MM.1S (cell line): ENCODE results near the gene PRPF19.
A peak's percentile ranks its signal among the peaks of the same experiment; 100 is the strongest.

Experiments
- DNase-seq: peaks from one replicate; pipeline ENCODE4 v3.0.0-alpha.2; 2015
- H2AFZ ChIP-seq: fragments of 300-600 bp; sonication (generic); 2 replicates; pipeline ENCODE4 v1.6.0; 2016; ENCODE audit warnings: antibody characterized with exemption, low read length
- H3F3A ChIP-seq: fragments of 300-600 bp; sonication (generic); 2 replicates; pipeline ENCODE4 v1.6.1; 2016; ENCODE audit warnings: mild to moderate bottlenecking, antibody characterized with exemption, low read length, moderate library complexity, mixed read lengths; ENCODE audit not compliant: insufficient read depth
- H3K27ac ChIP-seq: fragments of 300-600 bp; sonication (generic); 2 replicates; pipeline ENCODE4 v1.5.1; 2016; ENCODE audit warnings: mild to moderate bottlenecking, low read length
- H3K27me3 ChIP-seq: fragments of 300-600 bp; sonication (generic); replicated peaks from 2 replicates; pipeline ENCODE4 v1.6.0; 2016; ENCODE audit warnings: low read length; ENCODE audit not compliant: insufficient read depth
- H3K36me3 ChIP-seq: fragments of 300-600 bp; sonication (generic); replicated peaks from 2 replicates; pipeline ENCODE4 v1.6.1; 2016; ENCODE audit warnings: mild to moderate bottlenecking, low read length, mixed read lengths; ENCODE audit not compliant: insufficient read depth
- H3K4me1 ChIP-seq: fragments of 300-600 bp; sonication (generic); 2 replicates; pipeline ENCODE4 v1.6.1; 2016; ENCODE audit warnings: low read length, mixed read lengths
- H3K4me2 ChIP-seq: fragments of 300-600 bp; sonication (generic); 2 replicates; pipeline ENCODE4 v1.6.0; 2016; ENCODE audit warnings: low read depth, low read length
- H3K4me3 ChIP-seq: fragments of 300-600 bp; sonication (generic); 2 replicates; pipeline ENCODE4 v1.5.1; 2016; ENCODE audit warnings: low read length, mixed read lengths
- H3K79me2 ChIP-seq: fragments of 300-600 bp; sonication (generic); 2 replicates; pipeline ENCODE4 v1.6.1; 2016; ENCODE audit warnings: mixed run types, low read length, mixed read lengths
- H3K9ac ChIP-seq: fragments of 300-600 bp; sonication (generic); 2 replicates; pipeline ENCODE4 v1.6.1; 2016; ENCODE audit warnings: low read length, mixed read lengths
- H3K9me2 ChIP-seq: fragments of 300-600 bp; sonication (generic); replicated peaks from 2 replicates; pipeline ENCODE4 v1.6.1; 2016; ENCODE audit warnings: mild to moderate bottlenecking, low read length, mixed read lengths; ENCODE audit not compliant: insufficient read depth
- H3K9me3 ChIP-seq: fragments of 300-600 bp; sonication (generic); replicated peaks from 2 replicates; pipeline ENCODE4 v1.6.1; 2016; ENCODE audit warnings: mild to moderate bottlenecking, low read length, mixed read lengths; ENCODE audit not compliant: insufficient read depth
- H4K20me1 ChIP-seq: fragments of 300-600 bp; sonication (generic); 2 replicates; pipeline ENCODE4 v1.6.1; 2016; ENCODE audit warnings: mild to moderate bottlenecking, low read length, moderate library complexity, mixed read lengths; ENCODE audit not compliant: insufficient read depth
- EZH2 ChIP-seq: fragments of 300-600 bp; sonication (generic); optimal IDR thresholded peaks from 2 replicates; pipeline ENCODE3; 2017; ENCODE audit warnings: low read depth, mild to moderate bottlenecking, antibody characterized with exemption, low read length, mixed read lengths
- EZH2phosphoT487 ChIP-seq: fragments of 300-600 bp; sonication (generic); IDR thresholded peaks from 2 replicates; pipeline ENCODE4 v1.6.1; 2018; ENCODE audit warnings: antibody characterized with exemption, low read length
- TF ChIP-seq, protein P1 (sequence below): fragments of 300-600 bp; sonication (generic); IDR thresholded peaks from 2 replicates; pipeline ENCODE4 v1.5.1; 2016; ENCODE audit warnings: antibody characterized with exemption, low read length, mixed read lengths

The PRPF19 gene

GRCh38 chr11:60912851-60913528 is 6.6 kb upstream of the PRPF19 start:
- Histone ChIP-seq H3K27me3 (no peaks in the 10 kb centered on the region), H3F3A (peaks cover 40% of the 10 kb centered on the region), H3K9me3 (no peaks in the 10 kb centered on the region), H3K4me2 (peak overlapping the region; percentile 99), H3K9ac (peak overlapping the region; percentile 97; the same call in 1 of the 2 replicates), H3K27ac (peak overlapping the region; percentile 86; the same call in 1 of the 2 replicates), H4K20me1 (peaks cover 18% of the 10 kb centered on the region), H3K9me2 (no peaks in the 10 kb centered on the region), H3K4me3 (peak overlapping the region; percentile 84), H3K36me3 (no peaks in the 10 kb centered on the region), H2AFZ (peak overlapping the region; percentile 88), H3K4me1 (peaks cover 61% of the 10 kb centered on the region), H3K79me2 (peaks cover 40% of the 10 kb centered on the region)
- TF ChIP-seq EZH2phosphoT487, result no peak
- TF ChIP-seq, protein P1, sequence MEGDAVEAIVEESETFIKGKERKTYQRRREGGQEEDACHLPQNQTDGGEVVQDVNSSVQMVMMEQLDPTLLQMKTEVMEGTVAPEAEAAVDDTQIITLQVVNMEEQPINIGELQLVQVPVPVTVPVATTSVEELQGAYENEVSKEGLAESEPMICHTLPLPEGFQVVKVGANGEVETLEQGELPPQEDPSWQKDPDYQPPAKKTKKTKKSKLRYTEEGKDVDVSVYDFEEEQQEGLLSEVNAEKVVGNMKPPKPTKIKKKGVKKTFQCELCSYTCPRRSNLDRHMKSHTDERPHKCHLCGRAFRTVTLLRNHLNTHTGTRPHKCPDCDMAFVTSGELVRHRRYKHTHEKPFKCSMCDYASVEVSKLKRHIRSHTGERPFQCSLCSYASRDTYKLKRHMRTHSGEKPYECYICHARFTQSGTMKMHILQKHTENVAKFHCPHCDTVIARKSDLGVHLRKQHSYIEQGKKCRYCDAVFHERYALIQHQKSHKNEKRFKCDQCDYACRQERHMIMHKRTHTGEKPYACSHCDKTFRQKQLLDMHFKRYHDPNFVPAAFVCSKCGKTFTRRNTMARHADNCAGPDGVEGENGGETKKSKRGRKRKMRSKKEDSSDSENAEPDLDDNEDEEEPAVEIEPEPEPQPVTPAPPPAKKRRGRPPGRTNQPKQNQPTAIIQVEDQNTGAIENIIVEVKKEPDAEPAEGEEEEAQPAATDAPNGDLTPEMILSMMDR, result no peak
- TF ChIP-seq EZH2, result no peak
- DNase-seq, result no peak

DNA sequence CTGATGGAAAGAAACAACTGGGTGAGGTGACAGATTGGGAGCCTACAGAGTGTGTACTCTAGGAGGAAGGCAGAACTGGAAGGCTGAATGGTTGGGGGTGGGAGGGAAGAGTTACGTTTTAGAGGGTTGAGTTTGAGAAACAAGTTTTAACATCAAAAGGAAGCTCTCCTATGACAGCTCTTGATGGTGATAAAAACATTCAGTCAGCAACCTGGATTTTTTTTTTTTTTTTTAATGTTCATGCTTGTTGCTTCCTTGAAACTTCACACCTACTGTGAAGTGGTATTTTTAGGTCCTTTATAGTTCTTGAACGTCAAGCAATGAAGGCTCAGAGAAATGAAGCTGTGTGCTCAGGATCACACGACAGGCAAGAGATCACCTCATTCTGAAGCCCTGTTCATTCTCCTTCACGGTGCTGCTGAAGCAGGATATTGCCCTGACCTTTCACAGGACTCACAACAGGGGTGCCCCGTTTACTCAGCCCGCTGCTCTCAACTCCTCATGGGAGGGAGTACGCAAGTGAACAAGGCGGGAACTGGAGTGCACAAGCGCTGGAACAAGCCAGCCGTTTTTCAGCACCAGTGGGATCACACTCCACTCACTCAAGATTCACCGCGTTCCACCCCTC is 6.0 kb upstream of the PRPF19 start:
- Histone ChIP-seq H3F3A (peaks cover 40% of the 10 kb centered on the region), H3K4me1 (peaks cover 64% of the 10 kb centered on the region), H4K20me1 (peaks cover 16% of the 10 kb centered on the region), H3K9me2 (no peaks in the 10 kb centered on the region), H3K27me3 (no peaks in the 10 kb centered on the region), H3K4me2 (no peak overlapping the region), H3K9ac (no peak overlapping the region), H3K27ac (no peak overlapping the region), H3K36me3 (no peaks in the 10 kb centered on the region), H3K9me3 (no peaks in the 10 kb centered on the region), H2AFZ (no peak overlapping the region), H3K4me3 (no peak overlapping the region), H3K79me2 (peaks cover 34% of the 10 kb centered on the region)
- TF ChIP-seq, protein P1, result no peak
- TF ChIP-seq EZH2phosphoT487 (no peak), EZH2 (no peak)
- DNase-seq, result no peak

DNA sequence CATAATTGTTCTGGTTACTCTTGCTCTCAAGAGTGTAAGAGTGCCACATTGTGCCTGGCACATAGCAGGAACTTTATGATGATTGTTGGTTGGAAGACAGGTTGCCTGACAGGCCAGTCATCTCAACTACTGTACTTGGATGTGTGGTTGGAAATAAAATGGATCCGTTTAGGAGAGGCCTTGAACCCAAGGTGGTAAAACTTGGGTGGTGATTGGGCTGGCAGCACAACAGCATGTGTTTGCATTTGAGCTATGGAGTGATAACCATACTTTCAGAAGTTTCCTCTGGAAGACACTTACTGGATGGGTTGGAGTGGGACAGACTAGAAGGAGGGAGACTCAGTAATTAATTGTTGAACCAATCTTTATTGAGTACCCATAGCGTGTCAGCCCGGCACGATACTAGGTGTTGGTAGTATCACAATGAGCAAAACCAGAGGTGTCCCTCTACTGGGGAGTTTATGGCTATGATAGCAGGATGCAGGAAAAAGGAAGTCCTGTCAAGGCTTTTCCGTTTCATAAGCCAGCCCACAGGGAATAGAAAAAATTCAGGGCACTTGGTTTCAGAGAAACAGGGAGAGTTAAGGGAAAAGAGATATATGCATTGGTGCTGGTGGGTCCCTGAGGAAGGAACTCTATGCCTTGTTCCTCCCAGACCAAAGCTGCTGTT is 4.5 kb upstream of the PRPF19 start:
- Histone ChIP-seq H3K36me3 (no peaks in the 10 kb centered on the region), H3K27ac (peak overlapping the region; percentile 81), H3K4me2 (peak overlapping the region; percentile 38), H3K4me3 (no peak overlapping the region), H2AFZ (no peak overlapping the region), H3K9ac (0 out of 2 replicates have a peak overlapping the region, but pooled peaks have one; percentile 4), H4K20me1 (0 out of 2 replicates have a peak, but pooled peaks cover 1% of the 10 kb centered on the region), H3K4me1 (peaks cover 56% of the 10 kb centered on the region), H3K27me3 (no peaks in the 10 kb centered on the region), H3F3A (peaks cover 51% of the 10 kb centered on the region), H3K79me2 (peaks cover 23% of the 10 kb centered on the region), H3K9me3 (no peaks in the 10 kb centered on the region), H3K9me2 (no peaks in the 10 kb centered on the region)
- no peak for TF ChIP-seq EZH2phosphoT487
- TF ChIP-seq, protein P1, result peak; percentile 8; the same call in 1 of the 2 replicates
- TF ChIP-seq EZH2, result no peak
- DNase-seq, result no peak
